ENCODE measurements around the gene F2RL3. TPM values are rescaled to one million over a fixed set of nuclear protein-coding genes. Genes with fewer than 3 reads are reported as not detected.

Gene F2RL3
- total and polyA plus RNA-seq, 2 experiments from 2014 or later, result 0.33 to 1.0 TPM

GRCh38 chr19:16860118-16860517 is 28.7 kb upstream of the F2RL3 start:
- no peaks in the 10 kb centered on the region for H3K27me3 ChIP-seq
- no peaks in the 10 kb centered on the region for H3K4me1 ChIP-seq (ENCODE audit: low read depth)
- H3K36me3 ChIP-seq, result peaks cover 18% of the 10 kb centered on the region
- no peak overlapping the region for H3K4me3 ChIP-seq
- H3K27ac ChIP-seq, result no peak overlapping the region
- DNase-seq (ENCODE audit: low read depth in 1 of 2, low spot score in 1 of 2), result no peak
- H3K9me3 ChIP-seq (ENCODE audit: low read depth), result no peaks in the 10 kb centered on the region
- no peak for TF ChIP-seq CTCF (IDR thresholded peaks at IDR 0.05; ENCODE audit: low read depth, low read length)

GRCh38 chr19:16861011-16861410 is 27.8 kb upstream of the F2RL3 start:
- peaks cover 25% of the 10 kb centered on the region for H3K36me3 ChIP-seq
- no peak overlapping the region for H3K27ac ChIP-seq
- H3K4me1 ChIP-seq (ENCODE audit: low read depth), result no peaks in the 10 kb centered on the region
- H3K27me3 ChIP-seq, result no peaks in the 10 kb centered on the region
- no peak overlapping the region for H3K4me3 ChIP-seq
- no peak for TF ChIP-seq CTCF (IDR thresholded peaks at IDR 0.05; ENCODE audit: low read depth, low read length)
- DNase-seq (ENCODE audit: low read depth in 1 of 2, low spot score in 1 of 2), result no peak
- no peaks in the 10 kb centered on the region for H3K9me3 ChIP-seq (ENCODE audit: low read depth)

- no peak overlapping the region for H3K27ac ChIP-seq
- no peaks in the 10 kb centered on the region for H3K4me1 ChIP-seq (ENCODE audit: low read depth)
- no peaks in the 10 kb centered on the region for H3K9me3 ChIP-seq (ENCODE audit: low read depth)
- DNase-seq (ENCODE audit: low read depth in 1 of 2, low spot score in 1 of 2), result no peak
- no peak for TF ChIP-seq CTCF (IDR thresholded peaks at IDR 0.05; ENCODE audit: low read depth, low read length)
- H3K27me3 ChIP-seq, result no peaks in the 10 kb centered on the region
- peaks cover 29% of the 10 kb centered on the region for H3K36me3 ChIP-seq
- H3K4me3 ChIP-seq, result no peak overlapping the region
Measured at GRCh38 chr19:16861834-16862233, 27.0 kb upstream of the F2RL3 start.

DNA sequence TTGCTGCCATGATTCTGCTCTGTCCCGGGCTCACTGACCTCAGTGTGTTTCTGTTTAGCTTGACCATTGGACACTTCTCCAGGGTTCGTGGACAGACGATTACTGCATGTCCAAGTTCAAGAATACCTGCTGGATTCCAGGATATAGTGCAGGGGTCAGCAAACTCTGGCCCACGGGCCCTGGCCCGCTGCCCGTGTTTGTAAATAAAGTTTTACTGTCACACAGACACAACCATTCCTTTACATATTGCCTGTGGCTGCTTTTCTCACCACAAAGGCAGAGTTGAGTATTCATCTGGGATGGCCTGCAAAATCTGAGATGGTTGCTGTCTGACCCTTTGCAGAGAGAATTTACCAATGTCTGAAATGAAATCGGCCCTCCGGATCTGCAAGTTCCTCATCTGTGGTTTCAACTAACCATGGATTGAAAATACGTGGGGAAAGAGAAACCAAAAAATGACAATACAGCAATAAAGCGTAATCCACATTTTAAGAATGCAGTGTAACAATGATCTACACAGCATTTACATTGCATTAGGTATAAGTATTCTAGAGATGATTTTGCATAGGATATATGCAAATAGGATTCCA is 25.9 kb upstream of the F2RL3 start:
- Histone ChIP-seq H3K27ac (no peak overlapping the region), H3K4me1 (ENCODE audit: low read depth) (no peaks in the 10 kb centered on the region), H3K27me3 (no peaks in the 10 kb centered on the region), H3K36me3 (peaks cover 39% of the 10 kb centered on the region), H3K4me3 (no peak overlapping the region), H3K9me3 (ENCODE audit: low read depth) (no peaks in the 10 kb centered on the region)
- no peak for TF ChIP-seq CTCF (IDR thresholded peaks at IDR 0.05; ENCODE audit: low read depth, low read length)
- no peak for DNase-seq (ENCODE audit: low read depth in 1 of 2, low spot score in 1 of 2)

DNA sequence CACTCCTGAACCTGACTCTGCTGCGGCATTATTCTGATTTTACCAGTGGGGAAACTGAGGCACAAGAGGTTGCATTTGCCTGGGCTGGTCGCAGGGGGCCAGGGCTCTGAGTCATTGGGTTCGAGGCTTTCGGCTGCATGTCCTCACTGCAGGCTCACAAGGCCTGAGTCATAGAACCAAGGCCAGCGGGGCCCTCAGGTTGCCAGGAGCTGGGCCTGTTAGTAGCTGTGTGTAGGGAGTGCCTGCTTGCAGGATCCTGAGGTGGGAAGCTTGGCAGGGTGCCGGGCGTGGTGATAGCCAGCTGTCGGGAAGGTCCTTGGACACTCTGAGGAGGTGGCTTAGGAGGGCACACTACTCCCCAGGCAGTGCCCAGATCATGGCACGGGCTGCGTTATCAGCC is 21.6 kb upstream of the F2RL3 start:
- H3K36me3 ChIP-seq, result peaks cover 49% of the 10 kb centered on the region

More for the DNA sequence above, 21.6 kb upstream of the F2RL3 start:
- H3K4me1 ChIP-seq (ENCODE audit: low read depth), result no peaks in the 10 kb centered on the region
- no peak overlapping the region for H3K4me3 ChIP-seq
- DNase-seq (ENCODE audit: low read depth in 1 of 2, low spot score in 1 of 2), result no peak
- no peaks in the 10 kb centered on the region for H3K9me3 ChIP-seq (ENCODE audit: low read depth)
- H3K27ac ChIP-seq, result no peak overlapping the region
- no peak for TF ChIP-seq CTCF (IDR thresholded peaks at IDR 0.05; ENCODE audit: low read depth, low read length)
- no peaks in the 10 kb centered on the region for H3K27me3 ChIP-seq

All from cardiac muscle cell (in vitro differentiated cells and primary cell).